NAMALWA (cell line): Measurements from ENCODE around the gene MAML3.

Experiments used
- DNase-seq: peaks from one replicate; pipeline ENCODE4 v3.0.0-alpha.2; 2015; ENCODE audit warnings: low spot score

MAML3 gene

DNA sequence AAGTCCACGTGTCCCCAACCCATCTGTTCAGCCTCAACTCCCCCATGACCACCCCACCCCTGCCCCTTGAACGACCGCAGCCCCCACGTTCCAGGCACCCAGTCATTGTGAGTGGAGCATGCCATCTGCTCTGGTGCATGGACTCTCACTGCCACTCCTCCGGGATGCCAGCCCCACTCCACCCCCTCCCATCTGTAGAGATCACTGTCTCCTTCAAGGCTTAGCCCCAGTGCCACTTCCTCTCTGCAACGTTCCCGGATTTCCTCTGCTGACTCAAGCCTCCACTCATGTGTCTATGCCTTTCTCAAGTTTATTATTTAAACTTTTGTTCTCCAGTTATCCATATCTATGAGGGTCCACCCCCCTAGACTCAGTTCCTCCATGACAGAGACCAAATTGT is 54.0 kb downstream of the MAML3 start:
- no peak for DNase-seq

DNA sequence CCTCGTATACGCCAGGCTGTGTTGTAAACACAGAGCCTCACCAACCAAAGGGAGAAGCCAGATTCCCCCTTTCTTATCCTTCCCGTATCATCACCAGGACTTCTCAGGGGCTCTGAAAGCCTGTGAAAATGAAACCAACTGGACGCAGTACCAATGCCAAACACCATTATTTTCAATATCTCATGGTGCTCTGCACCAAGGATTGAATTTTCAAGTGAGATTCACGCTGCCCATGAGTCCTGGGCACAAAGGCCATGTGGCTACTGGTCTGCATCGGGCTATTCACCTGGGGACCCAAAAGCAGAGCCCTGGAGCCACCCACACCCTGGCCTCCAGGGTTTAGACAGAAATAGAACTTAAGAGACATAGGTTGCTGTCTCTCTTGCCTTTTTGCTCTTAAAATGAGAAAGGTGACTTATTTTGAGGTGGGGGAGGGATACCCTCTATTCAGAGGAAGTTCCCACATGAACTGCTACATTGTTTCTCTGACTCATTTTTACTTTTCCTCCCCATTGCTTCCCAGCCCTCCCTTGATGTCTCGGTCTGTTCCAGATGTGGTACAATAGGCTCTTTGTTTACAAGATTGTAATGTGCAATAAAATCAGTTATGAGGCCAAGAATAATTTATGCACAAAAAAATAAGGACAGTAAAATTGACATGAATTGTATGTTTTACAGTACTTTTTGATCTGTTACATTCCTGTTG is 55.4 kb downstream of the MAML3 start:
- DNase-seq, result no peak

GRCh38 chr4:140097572-140097971 is 56.4 kb downstream of the MAML3 start:
- DNase-seq, result no peak

DNA sequence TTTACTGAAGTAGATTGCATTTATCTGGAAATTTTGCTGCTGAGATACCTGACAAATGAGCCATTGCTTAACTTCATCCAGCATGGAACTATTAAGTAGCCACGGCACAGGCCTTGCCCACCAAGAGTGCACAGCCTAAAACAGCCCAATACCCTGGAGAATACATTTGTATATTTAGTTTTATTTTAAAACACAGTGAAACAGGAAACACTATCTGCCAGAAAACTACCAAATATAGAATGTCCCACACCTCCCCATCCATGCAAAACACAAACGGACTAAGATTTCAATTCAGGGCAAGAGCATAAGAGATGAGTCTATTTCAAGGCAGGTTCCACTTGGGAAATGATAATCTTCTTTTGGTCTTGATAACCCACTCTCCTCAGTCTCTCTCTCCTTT is 57.1 kb downstream of the MAML3 start:
- peak; percentile 16 for DNase-seq

GRCh38 chr4:140096483-140096861 is 57.5 kb downstream of the MAML3 start:
- DNase-seq, result no peak

GRCh38 chr4:140095694-140096482 is 58.1 kb downstream of the MAML3 start:
- no peak for DNase-seq

DNA sequence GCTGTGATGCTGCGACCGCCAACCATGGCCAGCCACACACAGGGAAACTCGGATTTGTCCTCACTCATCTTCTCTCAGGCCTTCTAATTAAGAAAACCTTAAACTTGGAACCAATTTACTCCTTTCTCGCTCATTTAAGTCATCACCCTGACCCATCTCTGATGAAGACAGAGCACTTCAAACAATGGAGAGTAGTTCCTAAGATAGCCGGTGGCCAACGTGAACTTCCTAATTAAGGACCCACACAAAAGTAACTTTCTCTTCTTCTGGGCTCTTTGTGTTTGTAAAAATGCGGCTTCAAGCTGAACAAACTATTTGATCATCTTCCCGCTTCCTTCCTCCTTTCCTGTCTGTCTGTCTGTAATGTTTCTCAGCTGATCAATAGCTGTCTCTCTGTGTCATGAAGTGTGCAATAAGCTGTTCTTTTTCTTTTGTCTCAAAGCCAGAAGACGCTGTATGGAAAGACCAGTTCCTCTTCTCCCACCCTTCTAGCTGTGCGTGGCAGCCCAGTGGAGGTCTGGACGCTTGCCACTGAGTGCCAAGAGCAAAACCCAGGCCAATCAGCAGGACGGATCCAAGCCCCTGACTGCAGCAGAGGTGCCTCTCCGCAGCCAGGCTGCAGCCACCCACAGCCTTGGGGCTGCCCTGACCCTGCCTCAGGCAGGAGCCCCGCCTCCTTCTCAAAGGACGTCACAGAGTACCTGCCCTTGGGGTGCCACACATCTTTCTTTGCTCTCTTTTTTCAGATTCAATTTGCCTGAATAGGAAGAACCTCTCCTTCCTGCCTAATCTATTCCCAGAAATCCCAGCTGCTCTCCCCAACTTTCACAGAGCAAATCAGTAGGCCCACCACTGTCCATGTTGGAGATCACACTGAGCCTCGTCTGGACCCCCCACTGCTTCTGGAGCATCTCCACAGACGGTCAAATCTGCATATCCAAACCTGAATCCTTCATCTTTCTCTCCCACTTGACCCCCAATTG is 59.3 kb downstream of the MAML3 start:
- no peak for DNase-seq

- DNase-seq, result no peak
Observed at GRCh38 chr4:140092094-140092851, 61.7 kb downstream of the MAML3 start.

DNA sequence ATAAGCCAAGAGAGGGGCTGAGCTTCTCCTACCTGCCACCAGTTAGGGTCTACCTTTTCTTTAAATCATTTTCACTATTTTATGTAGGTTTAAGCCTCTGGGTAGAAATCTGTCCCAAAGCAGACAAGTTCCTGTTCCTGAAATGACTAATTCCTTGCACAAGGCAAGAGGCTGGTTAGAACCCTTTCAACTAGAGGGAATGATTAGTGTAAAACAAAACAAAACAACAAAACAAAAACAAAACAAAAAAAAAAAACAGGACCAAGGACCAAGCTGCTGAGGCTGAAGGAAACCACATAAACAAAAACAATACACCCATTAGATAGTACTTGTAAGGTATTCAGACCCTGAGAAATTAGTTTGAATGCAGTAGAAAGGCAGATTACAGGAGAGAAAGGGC is 62.7 kb downstream of the MAML3 start:
- no peak for DNase-seq

- DNase-seq, result no peak
Observed at GRCh38 chr4:140090215-140090731, 63.7 kb downstream of the MAML3 start.

GRCh38 chr4:140089216-140089615 is 64.8 kb downstream of the MAML3 start:
- DNase-seq, result no peak

- DNase-seq, result no peak
Observed at GRCh38 chr4:140088323-140088967, 65.5 kb downstream of the MAML3 start.

GRCh38 chr4:140085881-140086280 is 68.1 kb downstream of the MAML3 start:
- DNase-seq, result no peak

DNA sequence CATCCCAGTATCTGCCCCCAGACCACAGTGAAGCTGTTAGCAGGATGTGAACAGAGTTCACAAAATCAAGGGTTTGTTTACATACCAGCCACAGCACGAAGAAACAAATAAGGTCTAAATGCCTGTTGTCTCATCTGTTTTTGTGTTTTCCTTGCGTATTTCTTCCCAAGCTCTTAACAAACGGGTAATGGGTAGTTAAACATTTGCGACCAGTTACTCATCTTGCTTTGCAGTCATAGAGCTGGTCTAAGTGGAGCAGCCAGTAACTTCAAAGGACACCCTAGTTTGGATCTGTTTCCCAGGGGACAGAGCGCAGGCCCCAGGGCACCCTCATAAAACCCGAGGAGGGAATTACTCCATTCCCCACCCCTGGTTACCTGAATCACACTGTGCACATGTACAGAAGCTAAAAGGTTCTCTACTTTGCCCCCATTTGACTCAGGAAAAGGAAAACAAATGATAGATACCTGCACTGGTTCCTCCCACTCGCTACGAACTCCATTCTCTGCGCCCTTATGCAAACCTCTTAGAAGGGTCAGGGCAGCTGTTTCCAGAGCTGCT is 68.8 kb downstream of the MAML3 start:
- DNase-seq, result no peak

GRCh38 chr4:140084385-140084784 is 69.6 kb downstream of the MAML3 start:
- no peak for DNase-seq

- DNase-seq, result no peak
Observed at GRCh38 chr4:140082391-140082755, 71.6 kb downstream of the MAML3 start.

DNA sequence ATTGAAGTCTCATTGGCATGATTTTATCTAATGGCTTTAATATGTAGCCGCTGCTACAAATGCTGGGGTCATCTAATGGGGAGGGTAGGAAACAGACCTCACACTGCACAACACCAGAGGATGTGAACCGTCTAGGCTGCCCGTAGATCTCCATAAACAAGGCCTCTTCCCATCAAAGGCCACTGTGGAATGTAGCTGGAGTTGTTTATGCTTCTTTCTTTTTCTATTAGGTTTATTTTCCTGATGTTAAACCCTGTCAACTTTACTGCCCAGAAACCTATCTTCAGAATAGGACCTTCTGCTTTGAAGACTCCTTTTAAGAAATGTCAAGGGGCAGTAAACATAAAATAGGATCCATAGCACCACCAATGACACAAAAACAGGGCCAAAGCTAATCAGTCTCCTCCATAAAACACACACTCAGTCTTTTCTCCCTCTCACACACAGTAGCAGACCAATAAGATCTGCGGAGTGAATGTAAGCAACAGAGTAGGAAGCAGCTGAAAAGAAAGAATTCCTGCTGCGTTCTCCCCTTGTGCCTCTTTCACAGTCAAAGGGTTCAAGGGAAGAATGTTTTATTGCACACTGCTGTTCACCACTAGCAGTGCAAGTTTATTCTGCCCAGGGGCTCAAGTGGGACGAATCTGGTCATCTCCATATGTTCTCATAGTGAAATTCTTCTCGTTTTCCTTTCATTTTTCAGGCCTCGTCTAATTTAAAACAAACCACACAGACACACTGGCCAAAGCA is 72.2 kb downstream of the MAML3 start:
- DNase-seq, result no peak

GRCh38 chr4:140080883-140081282 is 73.1 kb downstream of the MAML3 start:
- DNase-seq, result no peak

- no peak for DNase-seq
Observed at GRCh38 chr4:140078366-140078765, 75.6 kb downstream of the MAML3 start.

- DNase-seq, result no peak
Observed at GRCh38 chr4:140076307-140076706, 77.7 kb downstream of the MAML3 start.
